ENCODE measurements around the gene PLA2G2C. TPM values are rescaled to one million over a fixed set of nuclear protein-coding genes. Genes with fewer than 3 reads are reported as not detected.

The PLA2G2C gene
- total and polyA plus RNA-seq, 2 of the 13 experiments (the other 11 are each of a cell fraction or from before 2014, with no cell fraction given): not detected

DNA sequence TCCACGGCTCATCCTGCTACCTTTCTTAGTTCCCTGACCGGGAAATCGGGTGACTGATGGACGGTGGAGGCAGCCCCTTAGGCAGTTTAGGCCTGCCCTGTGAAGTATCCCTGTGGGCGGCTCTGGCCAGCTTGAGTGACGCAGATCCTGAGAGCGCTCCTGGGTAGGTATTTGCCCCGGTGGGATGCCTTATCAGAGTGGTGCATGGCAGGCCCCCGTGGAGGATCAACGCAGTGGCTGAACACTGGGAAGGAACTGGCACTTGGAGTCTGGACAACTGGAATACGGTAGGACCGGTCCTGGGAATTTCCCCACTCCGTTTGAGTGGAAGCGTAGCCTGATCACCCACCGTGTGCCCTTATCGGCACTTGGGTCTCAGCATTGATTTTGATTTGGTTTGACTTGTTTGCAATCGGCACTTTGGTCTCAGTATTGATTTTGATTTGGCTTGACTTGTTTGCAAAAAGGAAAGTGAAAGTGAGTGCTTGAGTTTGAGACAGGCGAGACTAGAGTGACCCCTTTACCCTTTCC lies 32.0 kb downstream of the PLA2G2C start:
- 58% methylated on average over 16 of the region's 18 CpGs for WGBS (ENCODE audit: low lambda C conversion rate)
- peak overlapping the region; percentile 79 for H2AFZ ChIP-seq (ENCODE audit: low read length)
- H3K9ac ChIP-seq (ENCODE audit: insufficient read depth, low read depth, low read length): no peak overlapping the region
- intact Hi-C loops (cut with micrococcal nuclease; ENCODE audit: unreplicated experiment) (no loop called here), in situ Hi-C loops (cut with HindIII; ENCODE audit: extremely low pct_ligation_motif_present, low pct_unique_long_range_greater_than_20kb) (loop anchor here (5.0 kb wide), 2 partner anchors 182 to 232 kb away; partner anchors contain the start of gene PLA2G2E)
- no peaks in the 10 kb centered on the region for H4K20me1 ChIP-seq (ENCODE audit: insufficient read depth, low read length)
- DNase-seq (ENCODE audit: low spot score): no peak
- ATAC-seq: no peak
- no peak for TF ChIP-seq ZNF557 (CRISPR knock-in tag; IDR thresholded peaks at IDR 0.05)
- TF ChIP-seq KDM2A (CRISPR knock-in tag; IDR thresholded peaks at IDR 0.05; ENCODE audit: borderline replicate concordance, low read depth): no peak
- TF ChIP-seq NPAS2 (CRISPR knock-in tag; IDR thresholded peaks at IDR 0.05; ENCODE audit: borderline replicate concordance): no peak
- TF ChIP-seq, protein P1, sequence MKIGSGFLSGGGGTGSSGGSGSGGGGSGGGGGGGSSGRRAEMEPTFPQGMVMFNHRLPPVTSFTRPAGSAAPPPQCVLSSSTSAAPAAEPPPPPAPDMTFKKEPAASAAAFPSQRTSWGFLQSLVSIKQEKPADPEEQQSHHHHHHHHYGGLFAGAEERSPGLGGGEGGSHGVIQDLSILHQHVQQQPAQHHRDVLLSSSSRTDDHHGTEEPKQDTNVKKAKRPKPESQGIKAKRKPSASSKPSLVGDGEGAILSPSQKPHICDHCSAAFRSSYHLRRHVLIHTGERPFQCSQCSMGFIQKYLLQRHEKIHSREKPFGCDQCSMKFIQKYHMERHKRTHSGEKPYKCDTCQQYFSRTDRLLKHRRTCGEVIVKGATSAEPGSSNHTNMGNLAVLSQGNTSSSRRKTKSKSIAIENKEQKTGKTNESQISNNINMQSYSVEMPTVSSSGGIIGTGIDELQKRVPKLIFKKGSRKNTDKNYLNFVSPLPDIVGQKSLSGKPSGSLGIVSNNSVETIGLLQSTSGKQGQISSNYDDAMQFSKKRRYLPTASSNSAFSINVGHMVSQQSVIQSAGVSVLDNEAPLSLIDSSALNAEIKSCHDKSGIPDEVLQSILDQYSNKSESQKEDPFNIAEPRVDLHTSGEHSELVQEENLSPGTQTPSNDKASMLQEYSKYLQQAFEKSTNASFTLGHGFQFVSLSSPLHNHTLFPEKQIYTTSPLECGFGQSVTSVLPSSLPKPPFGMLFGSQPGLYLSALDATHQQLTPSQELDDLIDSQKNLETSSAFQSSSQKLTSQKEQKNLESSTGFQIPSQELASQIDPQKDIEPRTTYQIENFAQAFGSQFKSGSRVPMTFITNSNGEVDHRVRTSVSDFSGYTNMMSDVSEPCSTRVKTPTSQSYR (CRISPR knock-in tag; IDR thresholded peaks at IDR 0.05; ENCODE audit: borderline replicate concordance): no peak
- no peak for TF ChIP-seq HNRNPLL (IDR thresholded peaks at IDR 0.05; ENCODE audit: low read depth, low read length, poor library complexity, severe bottlenecking)
- peak; percentile 87 for TF ChIP-seq IRF2 (CRISPR knock-in tag; IDR thresholded peaks at IDR 0.05)
- TF ChIP-seq, protein P2, sequence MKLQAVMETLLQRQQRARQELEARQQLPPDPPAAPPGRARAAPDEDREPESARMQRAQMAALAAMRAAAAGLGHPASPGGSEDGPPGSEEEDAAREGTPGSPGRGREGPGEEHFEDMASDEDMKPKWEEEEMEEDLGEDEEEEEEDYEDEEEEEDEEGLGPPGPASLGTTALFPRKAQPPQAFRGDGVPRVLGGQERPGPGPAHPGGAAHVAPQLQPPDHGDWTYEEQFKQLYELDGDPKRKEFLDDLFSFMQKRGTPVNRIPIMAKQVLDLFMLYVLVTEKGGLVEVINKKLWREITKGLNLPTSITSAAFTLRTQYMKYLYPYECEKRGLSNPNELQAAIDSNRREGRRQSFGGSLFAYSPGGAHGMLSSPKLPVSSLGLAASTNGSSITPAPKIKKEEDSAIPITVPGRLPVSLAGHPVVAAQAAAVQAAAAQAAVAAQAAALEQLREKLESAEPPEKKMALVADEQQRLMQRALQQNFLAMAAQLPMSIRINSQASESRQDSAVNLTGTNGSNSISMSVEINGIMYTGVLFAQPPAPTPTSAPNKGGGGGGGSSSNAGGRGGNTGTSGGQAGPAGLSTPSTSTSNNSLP (IDR thresholded peaks at IDR 0.05; ENCODE audit: low read depth, low read length): 0 out of 2 replicates have a peak, but pooled peaks have one; percentile 23
- peak; percentile 75; the same call in 1 of the 2 replicates for TF ChIP-seq KAT2B (IDR thresholded peaks at IDR 0.05; ENCODE audit: borderline replicate concordance, low read depth, low read length)
- TF ChIP-seq RORA (CRISPR knock-in tag; IDR thresholded peaks at IDR 0.05): no peak
- H3K9me3 ChIP-seq (ENCODE audit: low read length): peaks cover 10% of the 10 kb centered on the region
- ChIA-PET POLR2A (no interaction called here), CTCF (ENCODE audit: low intra/inter-chr PET ratio, low total read pairs) (no interaction called here)
- H3K27ac ChIP-seq (ENCODE audit: extremely low read length, insufficient read depth, low read length): no peak overlapping the region
- FAIRE-seq: no peak
- H3K4me3 ChIP-seq (replicated peaks in 1 of 3; ENCODE audit: insufficient read depth in 1 of 3, low read depth in 2 of 3, low read length in 3 of 3): peak overlapping the region; percentile 20 to 39 (median 34); a peak in 4 of 6 replicates
- H3K79me2 ChIP-seq (ENCODE audit: insufficient read depth, low read length): no peaks in the 10 kb centered on the region
- H3K4me2 ChIP-seq (ENCODE audit: low read depth, low read length): peak overlapping the region; percentile 41; the same call in 1 of the 2 replicates
- H3K36me3 ChIP-seq (replicated peaks in 1 of 2; ENCODE audit: control insufficient read depth in 1 of 2, insufficient read depth in 2 of 2, low read length in 2 of 2): no peaks in the 10 kb centered on the region
- H3K27me3 ChIP-seq (ENCODE audit: control insufficient read depth in 1 of 2, insufficient read depth in 2 of 2, low read length in 2 of 2): no peaks in the 10 kb centered on the region; a peak in 1 of 5 replicates
- BruUV-seq (replicated peaks): no TSS peak
- H3K4me1 ChIP-seq (ENCODE audit: insufficient read depth, low read length): peaks cover 17% of the 10 kb centered on the region

Measured in HepG2 (cell line).